HG03565 (cell line): ENCODE results near the gene EVI2A.

ENCODE experiments used
- ATAC-seq: cut with Tn5 transposase; IDR thresholded peaks from one replicate; pipeline ENCODE4 v1.9.1; 2021; ENCODE audit warnings: mild to moderate bottlenecking, moderate library complexity; ENCODE audit not compliant: unreplicated experiment

Gene EVI2A

DNA sequence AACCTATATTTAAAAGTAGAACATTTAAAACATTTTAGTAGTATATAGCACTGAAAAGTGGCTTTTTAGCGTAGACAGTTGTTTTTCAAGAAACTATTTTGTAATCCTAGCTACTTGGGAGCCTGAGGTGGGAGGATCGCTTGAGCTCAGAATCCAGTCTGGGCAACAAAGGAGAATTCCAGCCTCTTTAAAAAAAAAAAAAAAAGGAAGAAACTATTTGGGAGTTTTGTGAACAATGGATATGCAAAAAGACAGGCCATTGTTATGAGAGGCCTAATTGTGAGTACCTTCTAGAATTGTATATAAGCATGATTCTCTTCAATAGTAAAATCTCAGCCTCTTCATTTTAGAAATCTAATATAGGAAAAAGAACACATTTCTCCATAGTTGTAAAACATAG lies 42.0 kb downstream of the EVI2A start:
- no peak for ATAC-seq

DNA sequence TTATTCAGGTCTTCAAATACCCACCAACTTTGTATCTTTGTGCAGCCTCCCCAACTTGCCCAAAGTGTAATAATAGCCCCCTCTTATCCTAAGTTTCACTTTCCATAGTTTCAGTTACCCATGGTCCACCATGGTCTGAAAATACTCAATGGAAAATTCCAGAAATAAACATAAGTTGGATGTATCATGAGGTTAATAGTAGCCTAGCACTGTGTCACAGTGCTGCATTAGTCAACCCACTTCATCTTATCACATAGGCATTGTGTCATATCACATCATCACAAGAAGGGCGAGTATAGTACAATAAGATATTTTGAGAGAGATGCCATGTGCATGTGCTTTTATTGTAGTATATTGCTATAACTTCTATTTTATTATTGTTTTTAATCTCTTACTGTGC lies 46.3 kb downstream of the EVI2A start:
- no peak for ATAC-seq

DNA sequence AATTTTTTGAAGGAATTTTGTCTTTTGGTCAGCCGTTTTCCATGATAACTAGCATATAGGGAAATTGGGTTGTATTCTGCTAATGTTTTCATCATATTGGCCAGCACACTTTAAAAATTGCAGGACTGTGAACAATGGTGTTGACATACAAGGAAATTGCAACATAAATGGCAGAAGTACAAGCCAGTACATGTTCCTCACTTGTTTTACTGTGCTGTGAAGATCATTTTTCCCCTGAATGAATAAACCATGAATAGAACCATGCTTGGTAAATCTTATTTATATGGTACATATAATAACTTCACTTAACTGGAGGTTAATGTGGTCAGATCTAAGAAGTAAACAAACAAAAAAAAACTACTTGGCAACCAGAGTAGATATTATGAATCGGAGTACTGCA lies 47.2 kb downstream of the EVI2A start:
- ATAC-seq = no peak

DNA sequence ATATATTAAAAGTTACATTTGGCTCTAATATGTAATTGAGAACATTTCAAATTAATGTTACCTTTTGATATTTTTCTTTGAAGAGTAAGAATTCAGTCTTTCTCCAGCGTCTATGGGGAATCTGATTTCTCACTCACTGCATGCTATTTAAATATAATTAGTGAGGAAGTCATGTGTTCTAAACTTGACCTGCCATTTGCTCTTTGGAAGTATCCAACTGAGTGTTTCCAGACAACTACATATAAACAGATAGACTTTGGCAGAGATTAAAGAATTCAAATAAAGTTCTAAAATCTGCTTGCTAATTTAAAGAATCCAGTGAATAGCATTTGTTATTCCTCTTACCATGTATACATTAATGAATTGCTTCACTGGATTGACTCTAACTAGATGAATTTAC lies 47.9 kb downstream of the EVI2A start:
- ATAC-seq = no peak

DNA sequence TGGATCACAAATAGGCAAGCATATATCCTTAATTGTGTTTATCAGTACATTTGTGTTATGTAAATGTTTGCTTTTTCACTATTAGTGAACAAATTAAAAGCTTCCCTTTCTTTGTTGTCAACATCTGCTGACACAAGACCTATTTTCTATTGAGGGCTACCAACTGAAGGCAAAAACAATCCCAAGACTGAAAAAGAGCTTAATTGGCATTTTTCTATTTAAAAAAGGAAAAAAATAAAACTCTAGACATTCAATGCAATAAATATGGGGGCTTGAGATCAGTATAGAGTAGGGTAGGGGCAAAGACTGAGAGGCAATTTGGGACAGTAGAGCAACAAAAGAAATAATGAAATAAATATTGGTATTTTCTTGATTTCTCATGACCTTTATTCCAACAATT lies 48.6 kb downstream of the EVI2A start:
- ATAC-seq = no peak

DNA sequence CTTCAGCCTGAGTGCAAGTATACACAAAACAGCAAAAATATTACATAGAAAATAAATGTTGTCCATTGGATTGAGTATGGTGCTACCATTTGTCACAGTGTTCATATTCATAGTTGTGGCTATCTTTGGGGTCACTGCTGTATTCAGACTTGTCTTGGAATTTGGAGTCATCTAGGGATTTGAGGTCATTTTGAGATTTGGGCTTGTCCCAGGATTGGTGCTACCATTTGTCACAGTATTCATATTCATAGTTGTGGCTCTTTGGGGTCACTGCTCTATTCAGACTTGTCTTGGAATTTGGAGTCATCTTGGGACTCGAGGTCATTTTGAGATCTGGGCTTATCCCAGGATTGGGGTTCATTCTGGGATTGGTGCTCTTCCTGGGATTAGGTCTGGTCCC lies 49.2 kb downstream of the EVI2A start:
- no peak for ATAC-seq

DNA sequence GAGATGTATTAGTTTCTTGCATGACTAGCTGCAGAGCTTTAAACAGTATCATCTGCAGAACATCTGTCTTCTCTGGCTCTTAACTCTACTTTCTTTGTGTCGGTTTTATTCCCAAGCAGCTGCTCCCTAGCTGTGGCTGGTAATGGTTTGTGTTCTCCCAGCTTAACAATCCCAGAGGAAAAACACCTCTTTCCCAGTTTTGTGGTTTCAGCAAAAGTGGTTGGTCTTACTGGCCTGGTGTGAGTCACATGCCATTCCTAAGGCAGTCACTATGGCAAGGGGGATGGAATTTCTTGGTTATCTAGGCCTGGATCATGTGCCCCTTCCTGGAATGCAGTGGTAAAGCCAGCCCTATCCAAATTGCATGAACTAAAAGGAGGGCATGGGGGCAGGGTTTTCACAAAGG lies 51.8 kb downstream of the EVI2A start:
- no peak for ATAC-seq

DNA sequence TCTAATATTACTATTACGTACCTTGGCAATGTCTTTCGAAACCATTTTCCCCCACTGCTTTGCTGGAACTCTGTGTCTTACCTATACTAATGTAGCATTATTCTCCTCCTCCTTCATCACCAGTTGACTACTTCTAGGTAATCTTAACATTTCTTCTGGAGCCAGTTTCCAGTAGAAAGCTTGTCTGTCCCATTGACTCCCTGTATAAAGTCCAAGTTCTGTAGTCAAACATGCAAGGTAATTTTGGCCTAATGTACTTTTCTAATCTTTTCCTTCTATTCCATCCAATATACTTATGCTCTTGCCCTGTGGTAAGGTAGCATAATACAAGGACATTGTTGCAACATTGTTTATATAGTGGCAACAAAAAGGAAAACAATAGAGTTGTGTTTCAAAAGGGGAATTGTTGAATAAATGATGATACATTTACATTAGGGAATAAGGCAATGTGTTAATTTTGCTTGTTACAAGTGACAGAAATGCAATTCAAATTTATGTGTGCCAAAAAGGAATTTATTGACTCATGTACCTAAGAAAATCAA lies 52.3 kb downstream of the EVI2A start:
- no peak for ATAC-seq
